GM23338 (cell line): ENCODE data around the gene SCFD2. TPM values are rescaled to one million over a fixed set of nuclear protein-coding genes. Genes with fewer than 3 reads are reported as not detected.

Experiments used
- ATAC-seq: fragments of 200-7000 bp; cut with Tn5 transposase; 3 replicates; pipeline ENCODE4 v1.9.1; 2020
- DNase-seq: peaks from one replicate; pipeline ENCODE4 v3.0.0-alpha.2; 2015; ENCODE audit warnings: low spot score
- H2AFZ ChIP-seq: fragments of 200-600 bp; sonication (generic); 2 replicates; pipeline ENCODE4 v1.8.0; 2016; ENCODE audit warnings: antibody characterized with exemption, mild to moderate bottlenecking, moderate library complexity
- H3F3A ChIP-seq: fragments of 200-600 bp; sonication (generic); replicated peaks from 2 replicates; pipeline ENCODE4 v1.8.0; 2017; ENCODE audit warnings: antibody characterized with exemption, mixed run types, low read depth
- H3K27ac ChIP-seq: fragments of 200-600 bp; sonication (generic); 2 replicates; pipeline ENCODE4 v1.6.1; 2016; ENCODE audit warnings: low read depth
- H3K27me3 ChIP-seq: fragments of 200-600 bp; sonication (generic); 2 replicates; pipeline ENCODE4 v1.8.0; 2016; ENCODE audit warnings: mild to moderate bottlenecking, mixed run types, moderate library complexity; ENCODE audit not compliant: insufficient read depth
- H3K36me3 ChIP-seq: fragments of 200-600 bp; sonication (generic); 2 replicates; pipeline ENCODE4 v1.8.0; 2016; ENCODE audit warnings: mild to moderate bottlenecking; ENCODE audit not compliant: insufficient read depth
- H3K4me1 ChIP-seq: fragments of 200-600 bp; sonication (generic); 2 replicates; pipeline ENCODE4 v1.8.0; 2016; ENCODE audit warnings: mild to moderate bottlenecking, moderate library complexity; ENCODE audit not compliant: insufficient read depth
- H3K4me2 ChIP-seq: fragments of 200-600 bp; sonication (generic); 2 replicates; pipeline ENCODE4 v1.7.1; 2017; ENCODE audit warnings: mixed run types
- H3K4me3 ChIP-seq: fragments of 200-600 bp; sonication (generic); 2 replicates; pipeline ENCODE4 v1.6.1; 2016; ENCODE audit warnings: mixed run types
- H3K79me2 ChIP-seq: fragments of 200-600 bp; sonication (generic); replicated peaks from 2 replicates; pipeline ENCODE4 v1.8.0; 2017; ENCODE audit warnings: mild to moderate bottlenecking; ENCODE audit not compliant: insufficient read depth
- H3K9me2 ChIP-seq: fragments of 200-600 bp; sonication (generic); 2 replicates; pipeline ENCODE4 v1.8.0; 2017; ENCODE audit not compliant: insufficient read depth
- H4K20me1 ChIP-seq: fragments of 200-600 bp; sonication (generic); replicated peaks from 2 replicates; pipeline ENCODE4 v1.8.0; 2017; ENCODE audit warnings: mild to moderate bottlenecking; ENCODE audit not compliant: insufficient read depth
- H3K27ac Mint-ChIP-seq: 2 replicates; pipeline ENCODE4 v1.8.0; 2020; ENCODE audit warnings: inconsistent platforms, mild to moderate bottlenecking, moderate library complexity, mixed read lengths
- H3K27me3 Mint-ChIP-seq: 3 replicates; pipeline ENCODE4 v1.8.0; 2022; ENCODE audit warnings: low read depth, mild to moderate bottlenecking, moderate library complexity, mixed read lengths, inconsistent platforms; ENCODE audit not compliant: insufficient read depth, poor library complexity
- H3K36me3 Mint-ChIP-seq: 3 replicates; pipeline ENCODE4 v1.8.0; 2021; ENCODE audit warnings: low read depth, mild to moderate bottlenecking, inconsistent platforms, moderate library complexity, mixed read lengths
- H3K4me1 Mint-ChIP-seq: 3 replicates; pipeline ENCODE4 v1.8.0; 2020; ENCODE audit warnings: mild to moderate bottlenecking, inconsistent platforms, mixed read lengths
- H3K4me3 Mint-ChIP-seq: 3 replicates; pipeline ENCODE4 v1.8.0; 2021; ENCODE audit warnings: moderate library complexity, mild to moderate bottlenecking, inconsistent platforms, mixed read lengths
- H3K9me3 Mint-ChIP-seq: 3 replicates; pipeline ENCODE4 v1.8.0; 2020; ENCODE audit warnings: moderate library complexity, mild to moderate bottlenecking, inconsistent platforms, mixed read lengths
- CREB1 ChIP-seq: fragments of 250-450 bp; sonication (Bioruptor Pico); IDR thresholded peaks from 2 replicates; pipeline ENCODE4 v1.5.0; 2020; ENCODE audit warnings: low read depth, mild to moderate bottlenecking, moderate library complexity
- CTCF ChIP-seq, 2 experiments: fragments of 200-600 bp in 1 of 2; sonication (generic) in 1 of 2; conservative IDR thresholded peaks; 2 replicates each; pipeline versions ENCODE4 v1.5.1 to v1.6.1; 2016 to 2017; ENCODE audit warnings: antibody characterized with exemption in 2 of 2, low read depth in 2 of 2, mild to moderate bottlenecking in 2 of 2, moderate library complexity in 1 of 2
- ETS1 ChIP-seq: IDR thresholded peaks from 2 replicates; pipeline ENCODE4 v1.6.1; 2016; ENCODE audit warnings: antibody characterized with exemption
- EZH2 ChIP-seq: fragments of 200-600 bp; sonication (generic); IDR thresholded peaks from one replicate; pipeline ENCODE4 v1.8.0; 2017; ENCODE audit warnings: antibody characterized with exemption, mild to moderate bottlenecking, low read depth; ENCODE audit not compliant: unreplicated experiment
- EZH2phosphoT487 ChIP-seq: fragments of 200-600 bp; sonication (generic); IDR thresholded peaks from one replicate; pipeline ENCODE4 v1.8.1; 2018; ENCODE audit warnings: antibody characterized with exemption; ENCODE audit not compliant: unreplicated experiment
- JUNB ChIP-seq: IDR thresholded peaks from one replicate; pipeline ENCODE4 v1.6.1; 2016; ENCODE audit warnings: antibody characterized with exemption; ENCODE audit not compliant: unreplicated experiment
- NANOG ChIP-seq: IDR thresholded peaks from 2 replicates; pipeline ENCODE4 v1.6.1; 2016; ENCODE audit warnings: antibody characterized with exemption, borderline replicate concordance
- POLR2AphosphoS5 ChIP-seq: IDR thresholded peaks from 2 replicates; pipeline ENCODE4 v1.6.1; 2016; ENCODE audit warnings: antibody characterized with exemption, low read depth
- REST ChIP-seq: IDR thresholded peaks from one replicate; pipeline ENCODE4 v1.6.1; 2018; ENCODE audit warnings: antibody characterized with exemption; ENCODE audit not compliant: unreplicated experiment
- STAT1 ChIP-seq: IDR thresholded peaks from one replicate; pipeline ENCODE4 v1.6.1; 2016; ENCODE audit warnings: antibody characterized with exemption; ENCODE audit not compliant: unreplicated experiment
- ZNF114 ChIP-seq: fragments of 250-450 bp; sonication (Bioruptor Pico); IDR thresholded peaks from 2 replicates; pipeline ENCODE4 v1.5.0; 2020; ENCODE audit warnings: mild to moderate bottlenecking, moderate library complexity
- ZNF331 ChIP-seq: fragments of 250-450 bp; sonication (Bioruptor Pico); IDR thresholded peaks from 2 replicates; pipeline ENCODE4 v1.5.0; 2020; ENCODE audit warnings: low read depth, mild to moderate bottlenecking, moderate library complexity
- polyA plus RNA-seq: library from polyadenylated mRNA; unstranded; fragments of >200 nt; fragmentation: Nextera tagmentation; extraction: Ambion mirVana; gene quantifications from 2 replicates; pipeline ENCODE4 v1.2.1, GENCODE V29; 2016
- total RNA-seq: library from RNA; depleted of rRNA; stranded (reverse); fragments of >200 nt; shearing (Covaris generic); gene quantifications from 2 replicates; pipeline ENCODE4 v1.2.3, GENCODE V29; 2014

Gene SCFD2
- total and polyA plus RNA-seq, 2 experiments from 2014 or later = 5.7 to 17.5 TPM

- no peak for TF ChIP-seq REST
- no peak for TF ChIP-seq EZH2
- no peak for TF ChIP-seq ZNF114 (CRISPR knock-in tag)
- no peak for TF ChIP-seq EZH2phosphoT487
- no peak for TF ChIP-seq CTCF (conservative IDR thresholded peaks at IDR 0.05; ENCODE audit: low read depth in 2 of 2)
- TF ChIP-seq CREB1 (CRISPR knock-in tag) = no peak
- no peak for TF ChIP-seq POLR2AphosphoS5
- no peak for TF ChIP-seq NANOG
These were observed 403.1 kb downstream of the SCFD2 start (continued) for GRCh38 chr4:52962721-52963120.

GRCh38 chr4:52961666-52962412, 404.0 kb downstream of the SCFD2 start:
- peaks cover 14% of the 10 kb centered on the region for H3K9me2 ChIP-seq
- no peaks in the 10 kb centered on the region for H3K9me3 Mint-ChIP-seq
- no peak overlapping the region for H3K27ac Mint-ChIP-seq
- H3K79me2 ChIP-seq = no peaks in the 10 kb centered on the region
- no peaks in the 10 kb centered on the region for H4K20me1 ChIP-seq
- H3K36me3 ChIP-seq = no peaks in the 10 kb centered on the region
- peaks cover 11% of the 10 kb centered on the region for H3K4me1 Mint-ChIP-seq
- no peak overlapping the region for H2AFZ ChIP-seq
- H3K4me3 Mint-ChIP-seq = no peak overlapping the region
- H3K4me3 ChIP-seq = no peak overlapping the region
- DNase-seq (no peak), ATAC-seq (no peak)
- H3K36me3 Mint-ChIP-seq = no peaks in the 10 kb centered on the region
- no peak overlapping the region for H3K27ac ChIP-seq
- peaks cover 7% of the 10 kb centered on the region for H3K27me3 Mint-ChIP-seq
- H3K4me1 ChIP-seq = no peaks in the 10 kb centered on the region; the same call in 1 of the 2 replicates
- H3K27me3 ChIP-seq = no peaks in the 10 kb centered on the region
- no peaks in the 10 kb centered on the region for H3F3A ChIP-seq
- no peak overlapping the region for H3K4me2 ChIP-seq
- TF ChIP-seq NANOG = no peak
- TF ChIP-seq STAT1 = no peak
- TF ChIP-seq JUNB = no peak
- TF ChIP-seq EZH2phosphoT487 = no peak
- no peak for TF ChIP-seq ETS1
- TF ChIP-seq EZH2 = no peak
- TF ChIP-seq REST = no peak
- TF ChIP-seq POLR2AphosphoS5 = no peak
- no peak for TF ChIP-seq ZNF331 (CRISPR knock-in tag)
- no peak for TF ChIP-seq ZNF114 (CRISPR knock-in tag)
- no peak for TF ChIP-seq CTCF (conservative IDR thresholded peaks at IDR 0.05; ENCODE audit: low read depth in 2 of 2)
